H9 (cell line): ENCODE measurements around the gene ZNF296. TPM values are rescaled to one million over a fixed set of nuclear protein-coding genes. Genes with fewer than 3 reads are reported as not detected.

Experiments used
- DNase-seq: peaks from one replicate; pipeline ENCODE4 v3.0.0-alpha.2; 2017
- H2AFZ ChIP-seq: one replicate; pipeline ENCODE4 v1.6.1; 2013; ENCODE audit warnings: mild to moderate bottlenecking, low read length, control low read depth, moderate library complexity
- H2AK5ac ChIP-seq: 2 replicates; pipeline ENCODE4 v1.6.1; 2013; ENCODE audit warnings: low read length, control low read depth, mixed read lengths; ENCODE audit not compliant: insufficient read length
- H2BK120ac ChIP-seq: one replicate; pipeline ENCODE4 v1.6.1; 2013; ENCODE audit warnings: low read depth, mild to moderate bottlenecking, low read length, control low read depth, inconsistent platforms; ENCODE audit not compliant: poor library complexity, severe bottlenecking
- H2BK12ac ChIP-seq: 2 replicates; pipeline ENCODE4 v1.6.1; 2013; ENCODE audit warnings: low read length, control low read depth, mixed read lengths, low read depth; ENCODE audit not compliant: insufficient read length
- H2BK15ac ChIP-seq: 2 replicates; pipeline ENCODE4 v1.6.1; 2013; ENCODE audit warnings: low read depth, low read length, control low read depth
- H2BK20ac ChIP-seq: one replicate; pipeline ENCODE4 v1.6.1; 2013; ENCODE audit warnings: low read depth, mild to moderate bottlenecking, low read length, control low read depth, inconsistent platforms; ENCODE audit not compliant: poor library complexity, severe bottlenecking
- H2BK5ac ChIP-seq: 2 replicates; pipeline ENCODE4 v1.6.1; 2013; ENCODE audit warnings: low read length, control low read depth, mixed read lengths; ENCODE audit not compliant: insufficient read length
- H3K14ac ChIP-seq: 2 replicates; pipeline ENCODE4 v1.6.1; 2013; ENCODE audit warnings: low read length, control low read depth; ENCODE audit not compliant: insufficient read depth
- H3K18ac ChIP-seq: 2 replicates; pipeline ENCODE4 v1.6.1; 2013; ENCODE audit warnings: low read depth, mild to moderate bottlenecking, mixed read lengths, low read length, control low read depth; ENCODE audit not compliant: insufficient read length
- H3K23ac ChIP-seq: 2 replicates; pipeline ENCODE4 v1.6.1; 2013; ENCODE audit warnings: low read length, control low read depth, mixed read lengths, low read depth; ENCODE audit not compliant: insufficient read length
- H3K23me2 ChIP-seq: 2 replicates; pipeline ENCODE4 v1.6.1; 2013; ENCODE audit warnings: low read depth, mild to moderate bottlenecking, mixed read lengths, low read length, control low read depth; ENCODE audit not compliant: insufficient read length, poor library complexity, severe bottlenecking
- H3K27ac ChIP-seq: 2 replicates; pipeline ENCODE4 v1.5.1; 2013; ENCODE audit warnings: low read length, control low read depth, mixed read lengths, low read depth; ENCODE audit not compliant: insufficient read length
- H3K27me3 ChIP-seq: 2 replicates; pipeline ENCODE4 v1.6.1; 2013; ENCODE audit warnings: low read length, control low read depth, inconsistent platforms; ENCODE audit not compliant: insufficient read depth
- H3K4ac ChIP-seq: 2 replicates; pipeline ENCODE4 v1.6.1; 2013; ENCODE audit warnings: low read depth, mild to moderate bottlenecking, control low read depth, inconsistent platforms, low read length, moderate library complexity
- H3K4me1 ChIP-seq: 2 replicates; pipeline ENCODE4 v1.6.1; 2013; ENCODE audit warnings: low read length, control low read depth, inconsistent platforms; ENCODE audit not compliant: insufficient read depth
- H3K4me2 ChIP-seq: 2 replicates; pipeline ENCODE4 v1.6.1; 2013; ENCODE audit warnings: low read length, control low read depth, mixed read lengths; ENCODE audit not compliant: insufficient read length, insufficient read depth
- H3K56ac ChIP-seq: 2 replicates; pipeline ENCODE4 v1.6.1; 2013; ENCODE audit warnings: low read depth, mild to moderate bottlenecking, mixed read lengths, low read length, control low read depth; ENCODE audit not compliant: insufficient read length
- H3K79me1 ChIP-seq: 2 replicates; pipeline ENCODE4 v1.6.1; 2013; ENCODE audit warnings: low read depth, mild to moderate bottlenecking, moderate library complexity, low read length, control low read depth, inconsistent platforms; ENCODE audit not compliant: insufficient read depth, poor library complexity, severe bottlenecking
- H3K79me2 ChIP-seq: 2 replicates; pipeline ENCODE4 v1.6.1; 2013; ENCODE audit warnings: low read length, control low read depth, inconsistent platforms; ENCODE audit not compliant: insufficient read depth
- H3K9ac ChIP-seq: 2 replicates; pipeline ENCODE4 v1.6.1; 2013; ENCODE audit warnings: low read length, control low read depth, mixed read lengths; ENCODE audit not compliant: insufficient read length; ENCODE audit errors: extremely low read depth
- H3K9me3 ChIP-seq: one replicate; pipeline ENCODE4 v1.6.1; 2013; ENCODE audit warnings: low read depth, low read length, inconsistent platforms; ENCODE audit not compliant: control insufficient read depth
- H3T11ph ChIP-seq: one replicate; pipeline ENCODE4 v1.6.1; 2013; ENCODE audit warnings: mild to moderate bottlenecking, low read length, control low read depth, inconsistent platforms
- H4K20me1 ChIP-seq: one replicate; pipeline ENCODE4 v1.6.1; 2013; ENCODE audit not compliant: control insufficient read depth, insufficient read length, insufficient read depth
- H4K5ac ChIP-seq: 2 replicates; pipeline ENCODE4 v1.6.1; 2013; ENCODE audit warnings: low read depth, mild to moderate bottlenecking, mixed read lengths, low read length, control low read depth; ENCODE audit not compliant: insufficient read length
- H4K8ac ChIP-seq: replicated peaks from 2 replicates; pipeline ENCODE4 v1.6.1; 2013; ENCODE audit warnings: low read length, control low read depth, mixed read lengths, low read depth; ENCODE audit not compliant: insufficient read length
- H4K91ac ChIP-seq: 2 replicates; pipeline ENCODE4 v1.6.1; 2013; ENCODE audit warnings: low read depth, mild to moderate bottlenecking, moderate library complexity, mixed read lengths, low read length, control low read depth; ENCODE audit not compliant: insufficient read length
- H3K27ac Mint-ChIP-seq, 3 experiments: 2 replicates in 2 of 3; 3 replicates in 1 of 3; pipeline ENCODE4 v1.8.0; 2020 to 2021; ENCODE audit warnings: mixed read lengths in 3 of 3, mild to moderate bottlenecking in 1 of 3, moderate library complexity in 1 of 3
- H3K27me3 Mint-ChIP-seq: 2 replicates; pipeline ENCODE4 v1.8.0; 2021; ENCODE audit warnings: low read depth, mild to moderate bottlenecking, moderate library complexity, mixed read lengths
- H3K36me3 Mint-ChIP-seq, 3 experiments: 2 replicates in 2 of 3; 3 replicates in 1 of 3; pipeline ENCODE4 v1.8.0; 2020 to 2021; ENCODE audit warnings: low read depth in 3 of 3, mixed read lengths in 3 of 3; ENCODE audit not compliant: insufficient read depth in 1 of 3
- H3K4me1 Mint-ChIP-seq, 2 experiments: 2 replicates each; pipeline ENCODE4 v1.8.0; 2020; ENCODE audit warnings: mixed read lengths in 2 of 2
- H3K4me3 Mint-ChIP-seq, 2 experiments: 2 replicates in 1 of 2; 3 replicates in 1 of 2; pipeline ENCODE4 v1.8.0; 2020 to 2021; ENCODE audit warnings: mild to moderate bottlenecking in 2 of 2, mixed read lengths in 2 of 2, moderate library complexity in 1 of 2
- H3K9me3 Mint-ChIP-seq, 2 experiments: 2 replicates in 1 of 2; 3 replicates in 1 of 2; pipeline ENCODE4 v1.8.0; 2020; ENCODE audit warnings: mild to moderate bottlenecking in 2 of 2, mixed read lengths in 2 of 2, moderate library complexity in 1 of 2
- CTCF ChIP-seq: fragments of 200-600 bp; sonication (generic); conservative IDR thresholded peaks from 3 replicates; pipeline ENCODE4 v1.8.0; 2021; ENCODE audit warnings: antibody characterized with exemption, mild to moderate bottlenecking
- WGBS: extraction: QIAGEN DNeasy Blood & Tissue Kit; methylation state at CpG from one replicate; pipeline ENCODE4 v1.1.7; 2013; ENCODE audit warnings: missing lambda C conversion rate, low lambda C conversion rate, mixed read lengths; ENCODE audit not compliant: insufficient read length; ENCODE audit errors: extremely low coverage; 5-methylcytosine and 5-hydroxymethylcytosine counted together
- total RNA-seq: library from RNA; stranded (reverse); gene quantifications from 2 replicates; pipeline ENCODE4 v1.2.1, GENCODE V29; 2021

The ZNF296 gene
- total RNA-seq, 1 experiment from 2014 or later: 14.8 TPM

- H3K14ac ChIP-seq: no peak overlapping the region
- H3K4me2 ChIP-seq: no peak overlapping the region
- H4K20me1 ChIP-seq: no peaks in the 10 kb centered on the region
- no peak overlapping the region for H3K18ac ChIP-seq
- H2BK20ac ChIP-seq: no peak overlapping the region
- no peak overlapping the region for H3K23ac ChIP-seq
- no peak overlapping the region for H2BK5ac ChIP-seq
- H3K4ac ChIP-seq: no peak overlapping the region
- H2BK120ac ChIP-seq: no peak overlapping the region
- no peaks in the 10 kb centered on the region for H3K79me1 ChIP-seq
- no peaks in the 10 kb centered on the region for H3K79me2 ChIP-seq
- no peak for DNase-seq
- whole genome bisulfite sequencing: 100% methylated on average over 1 of the region's 14 CpGs
- no peaks in the 10 kb centered on the region for H3K27me3 ChIP-seq
- H3K56ac ChIP-seq: no peak overlapping the region
- H3K36me3 Mint-ChIP-seq: peaks cover 50 to 90% (median 88%) of the 10 kb centered on the region in 3 experiments
- no peaks in the 10 kb centered on the region for H3K4me1 ChIP-seq
- peak overlapping the region in 1 of 3 experiments; percentile 87; a peak in 3 of 7 replicates for H3K27ac Mint-ChIP-seq
- H3K4me1 Mint-ChIP-seq: peaks cover 5 to 6% of the 10 kb centered on the region in 2 experiments; a peak in 3 of 4 replicates
- no peak overlapping the region for H2AK5ac ChIP-seq
- no peaks in the 10 kb centered on the region for H3K23me2 ChIP-seq
- H2BK15ac ChIP-seq: no peak overlapping the region
- no peaks in the 10 kb centered on the region for H3K9me3 Mint-ChIP-seq
- H3T11ph ChIP-seq: no peak overlapping the region
- no peak overlapping the region for H3K9ac ChIP-seq
- H4K5ac ChIP-seq: no peak overlapping the region
- H3K4me3 Mint-ChIP-seq: no peak overlapping the region
- H2AFZ ChIP-seq: no peak overlapping the region
- H3K9me3 ChIP-seq: no peaks in the 10 kb centered on the region
- no peak for TF ChIP-seq CTCF
- no peak overlapping the region for H4K91ac ChIP-seq
- H4K8ac ChIP-seq: no peak overlapping the region
- H3K27ac ChIP-seq: no peak overlapping the region
- H2BK12ac ChIP-seq: no peak overlapping the region
- no peaks in the 10 kb centered on the region for H3K27me3 Mint-ChIP-seq
Measured at GRCh38 chr19:45058622-45059159, 17.6 kb downstream of the ZNF296 start.
